Measurements from ENCODE around the gene RPS15A. TPM values are rescaled to one million over a fixed set of nuclear protein-coding genes. Genes with fewer than 3 reads are reported as not detected.

The RPS15A gene
- total and polyA plus RNA-seq, 2 of the 8 experiments (the other 6 are each of a cell fraction or from before 2014, with no cell fraction given), result 1,784 to 5,666 TPM

DNA sequence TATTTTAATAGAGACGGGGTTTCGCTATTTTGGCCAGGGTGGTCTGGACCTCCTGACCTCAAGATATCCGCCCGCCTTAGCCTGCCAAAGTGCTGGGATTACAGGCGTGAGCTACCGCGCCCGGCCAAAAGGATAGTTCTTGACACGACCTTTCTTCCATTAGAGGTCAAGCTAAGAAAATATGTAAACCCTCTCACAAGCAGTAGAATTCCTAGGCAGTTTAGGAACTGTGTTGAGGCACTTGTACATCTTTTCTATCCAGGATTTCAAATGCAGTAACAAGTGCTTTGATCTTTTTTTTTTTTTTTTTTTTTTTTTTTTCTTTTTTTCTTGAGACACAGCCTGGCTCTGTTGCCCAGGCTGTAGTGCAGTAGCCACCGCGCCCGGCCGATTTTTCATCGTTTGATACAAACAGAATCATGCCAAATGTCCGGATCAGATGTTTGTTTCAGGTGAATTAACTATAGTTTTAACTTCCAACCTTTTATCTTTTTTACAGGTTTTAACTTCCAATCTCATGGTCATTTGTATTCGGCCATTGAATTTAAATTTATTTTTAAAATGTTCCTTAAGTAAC lies 12.7 kb upstream of the RPS15A start:
- H3K79me1 ChIP-seq (ENCODE audit: low read depth, low read length), result no peaks in the 10 kb centered on the region; the same call in 1 of the 2 replicates
- no peak overlapping the region for H4K5ac ChIP-seq (ENCODE audit: insufficient read length, low read depth, low read length)
- no peak overlapping the region for H2BK120ac ChIP-seq (replicated peaks; ENCODE audit: low read depth, low read length)
- ChIA-PET CTCF (ENCODE audit: partially characterized antibody) (interaction anchor here (0.6 to 1.1 kb wide), 3 partner anchors 8 to 1555 kb away, joined by 3 to 4 read pairs (median 3); no protein-coding TSS in a partner anchor), POLR2A (ENCODE audit: partially characterized antibody) (interaction anchor here (1.2 to 14.8 kb wide), 8 partner anchors 14 to 181 kb away, joined by 3 to 503 read pairs (median 8); partner anchors contain the start of genes RPS15A and TMC7)
- H3K18ac ChIP-seq (ENCODE audit: extremely low read depth, low read length), result no peak overlapping the region
- no peak overlapping the region for H4K8ac ChIP-seq (ENCODE audit: extremely low read depth, insufficient read depth, low read length)
- H3K4me2 ChIP-seq (ENCODE audit: insufficient read depth in 1 of 2, low read depth in 2 of 2, low read length in 2 of 2), result no peak overlapping the region; a peak in 1 of 4 replicates
- H3K4ac ChIP-seq (replicated peaks; ENCODE audit: insufficient read length, low read depth, low read length), result no peak overlapping the region
- H3K27ac ChIP-seq (ENCODE audit: low read depth, low read length), result no peak overlapping the region
- no peak overlapping the region for H3K14ac ChIP-seq (ENCODE audit: insufficient read length)
- no peak overlapping the region for H3K56ac ChIP-seq (replicated peaks; ENCODE audit: insufficient read length, low read depth, low read length)
- peaks cover 0 to 17% (median 3%) of the 10 kb centered on the region in 4 experiments; a peak in 4 of 8 replicates for H3K36me3 ChIP-seq (ENCODE audit: control insufficient read depth in 2 of 4, insufficient read depth in 4 of 4, low read length in 3 of 4)
- no peak overlapping the region for H4K91ac ChIP-seq (replicated peaks; ENCODE audit: insufficient read length, low read length)
- peaks cover 3% of the 10 kb centered on the region; the same call in 1 of the 2 replicates for H3K23me2 ChIP-seq (ENCODE audit: low read depth, low read length)
- H2AFZ ChIP-seq (ENCODE audit: low read length), result no peak overlapping the region
- peaks cover 4 to 11% (median 8%) of the 10 kb centered on the region in 4 experiments; a peak in 5 of 7 replicates for H3K4me1 ChIP-seq (replicated peaks in 1 of 4; ENCODE audit: control insufficient read depth in 3 of 4, insufficient read depth in 4 of 4, low read length in 3 of 4)
- no peaks in the 10 kb centered on the region for H3K27me3 ChIP-seq (replicated peaks in 1 of 4; ENCODE audit: control insufficient read depth in 3 of 4, extremely low read depth in 1 of 4, insufficient read depth in 3 of 4, low read length in 3 of 4)
- no peak overlapping the region for H3K4me3 ChIP-seq (ENCODE audit: extremely low read depth in 1 of 4, insufficient read depth in 2 of 4, low read depth in 3 of 4, low read length in 4 of 4)
- no peak for TF ChIP-seq EP300 (IDR thresholded peaks at IDR 0.05; ENCODE audit: borderline replicate concordance in 1 of 2, low read depth in 2 of 2, low read length in 2 of 2)
- no peak for TF ChIP-seq NANOG (IDR thresholded peaks at IDR 0.05; ENCODE audit: insufficient read depth, low read depth, low read length, poor library complexity, severe bottlenecking)
- no peak for TF ChIP-seq CEBPB (IDR thresholded peaks at IDR 0.05; ENCODE audit: low read depth, low read length)
- no peak for TF ChIP-seq POU5F1 (IDR thresholded peaks at IDR 0.05; ENCODE audit: low read depth, low read length)
- no peak for TF ChIP-seq TBP (IDR thresholded peaks at IDR 0.05; ENCODE audit: low read depth, low read length)
- TF ChIP-seq EZH2 (IDR thresholded peaks at IDR 0.05; ENCODE audit: low read depth, low read length, severe bottlenecking), result no peak
- no peak for TF ChIP-seq GABPA (IDR thresholded peaks at IDR 0.05; ENCODE audit: borderline replicate concordance, insufficient read depth, low read length)
- peaks cover 16 to 36% of the 10 kb centered on the region in 2 experiments for H3K79me2 ChIP-seq (ENCODE audit: control insufficient read depth in 1 of 2, insufficient read depth in 2 of 2, low read length in 2 of 2)
- H3K9ac ChIP-seq (replicated peaks in 1 of 4; ENCODE audit: extremely low read depth in 1 of 4, low read depth in 3 of 4, low read length in 3 of 4), result no peak overlapping the region
- H3K23ac ChIP-seq (ENCODE audit: insufficient read length), result no peak overlapping the region
- FAIRE-seq, result no peak
- 90% methylated on average over 16 of the region's 16 CpGs; no CpG with 5 or more reads in 1 of the 2 experiments for WGBS, 2 experiments (ENCODE audit: extremely low coverage in 1 of 2, insufficient coverage in 1 of 2, insufficient read length in 1 of 2, insufficient replicate concordance in 2 of 2, low coverage in 1 of 2, low lambda C conversion rate in 2 of 2, missing lambda C conversion rate in 1 of 2)
- H2BK5ac ChIP-seq (ENCODE audit: low read depth, low read length), result no peak overlapping the region
- H2BK20ac ChIP-seq (ENCODE audit: low read length), result no peak overlapping the region
- no peaks in the 10 kb centered on the region; a peak in 1 of 4 replicates for H3K9me3 ChIP-seq (ENCODE audit: insufficient read depth in 2 of 2, low read depth in 1 of 2, low read length in 1 of 2)
- no peak overlapping the region for H2AK5ac ChIP-seq (ENCODE audit: low read depth, low read length)
- no peak overlapping the region for H2BK12ac ChIP-seq (ENCODE audit: low read depth, low read length)
- peaks cover 3 to 4% of the 10 kb centered on the region in 2 experiments for H4K20me1 ChIP-seq (replicated peaks in 1 of 2; ENCODE audit: control insufficient read depth in 1 of 2, insufficient read depth in 2 of 2, low read length in 2 of 2)
- DNase-seq (ENCODE audit: low read depth in 1 of 2, low spot score in 2 of 2), result no peak
- H2BK15ac ChIP-seq (ENCODE audit: low read length), result no peak overlapping the region
